Colonic mucosa (tissue), 4 donors: Measurements from ENCODE around the gene CYP11A1. TPM values are rescaled to one million over a fixed set of nuclear protein-coding genes. Genes with fewer than 3 reads are reported as not detected.
"Not testable (repeated sequence)": the region's sequence is repeated elsewhere in the genome, so short reads cannot be mapped to it uniquely, and the experiment has no call there.

Experiments used
- DNase-seq: peaks from one replicate; pipeline ENCODE4 v3.0.0-alpha.2; 2020
- H3K27ac ChIP-seq: fragments of 200-600 bp; one replicate; pipeline ENCODE4 v1.8.0; 2021
- H3K27me3 ChIP-seq: fragments of 200-600 bp; one replicate; pipeline ENCODE4 v1.8.0; 2021
- H3K36me3 ChIP-seq: fragments of 200-600 bp; one replicate; pipeline ENCODE4 v1.8.0; 2021
- H3K4me1 ChIP-seq: fragments of 200-600 bp; one replicate; pipeline ENCODE4 v1.8.0; 2021; ENCODE audit warnings: mild to moderate bottlenecking
- H3K4me3 ChIP-seq: fragments of 200-600 bp; one replicate; pipeline ENCODE4 v1.8.0; 2021
- H3K9ac ChIP-seq, 2 donors: one replicate each; pipeline ENCODE4 v1.7.0; 2013; ENCODE audit warnings: control low read depth in 2 of 2, low read depth in 2 of 2, low read length in 2 of 2
- H3K9me3 ChIP-seq: fragments of 200-600 bp; one replicate; pipeline ENCODE4 v1.8.0; 2021
- intact Hi-C: fragments of 100-400 bp; cut with DNase I; formaldehyde crosslinking; loops from one replicate; pipeline ENCODE4 v1.14.1; 2022
- total RNA-seq, 2 donors: library from RNA; stranded (reverse); fragmentation: NEBNext Ultra II Directional in 1 of 2; extraction: Animal tissue kit (Norgen Biotek cat#: 25700) in 1 of 2; gene quantifications; one replicate each; pipeline ENCODE4 v1.2.1, GENCODE V29; 2021
- TF ChIP-seq, protein P1 (sequence below): fragments of 200-600 bp; IDR thresholded peaks from one replicate; pipeline ENCODE4 v1.8.0; 2022; ENCODE audit warnings: antibody characterized with exemption, mild to moderate bottlenecking
- donor health status: healthy.
- donor health status: DM: no; HTN: no; CAD: no.
- donor health status: DM: no; HTN: no; CAD: no.

CYP11A1 gene
- total RNA-seq, 2 donors from 2014 or later = 1.3 TPM; not detected in 1

- no peaks in the 10 kb centered on the region for H3K4me1 ChIP-seq
- H3K27me3 ChIP-seq = peaks cover 25% of the 10 kb centered on the region
- TF ChIP-seq, protein P1, sequence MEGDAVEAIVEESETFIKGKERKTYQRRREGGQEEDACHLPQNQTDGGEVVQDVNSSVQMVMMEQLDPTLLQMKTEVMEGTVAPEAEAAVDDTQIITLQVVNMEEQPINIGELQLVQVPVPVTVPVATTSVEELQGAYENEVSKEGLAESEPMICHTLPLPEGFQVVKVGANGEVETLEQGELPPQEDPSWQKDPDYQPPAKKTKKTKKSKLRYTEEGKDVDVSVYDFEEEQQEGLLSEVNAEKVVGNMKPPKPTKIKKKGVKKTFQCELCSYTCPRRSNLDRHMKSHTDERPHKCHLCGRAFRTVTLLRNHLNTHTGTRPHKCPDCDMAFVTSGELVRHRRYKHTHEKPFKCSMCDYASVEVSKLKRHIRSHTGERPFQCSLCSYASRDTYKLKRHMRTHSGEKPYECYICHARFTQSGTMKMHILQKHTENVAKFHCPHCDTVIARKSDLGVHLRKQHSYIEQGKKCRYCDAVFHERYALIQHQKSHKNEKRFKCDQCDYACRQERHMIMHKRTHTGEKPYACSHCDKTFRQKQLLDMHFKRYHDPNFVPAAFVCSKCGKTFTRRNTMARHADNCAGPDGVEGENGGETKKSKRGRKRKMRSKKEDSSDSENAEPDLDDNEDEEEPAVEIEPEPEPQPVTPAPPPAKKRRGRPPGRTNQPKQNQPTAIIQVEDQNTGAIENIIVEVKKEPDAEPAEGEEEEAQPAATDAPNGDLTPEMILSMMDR = no peak
- H3K36me3 ChIP-seq = no peaks in the 10 kb centered on the region
- no peak for DNase-seq
- no peak overlapping the region for H3K4me3 ChIP-seq
- intact Hi-C loops = no loop called here
- H3K9me3 ChIP-seq = no peaks in the 10 kb centered on the region
- H3K9ac ChIP-seq = no peak overlapping the region
- H3K27ac ChIP-seq = no peak overlapping the region
These were observed 675 bp upstream of the CYP11A1 start for GRCh38 chr15:74368121-74368520.

DNA sequence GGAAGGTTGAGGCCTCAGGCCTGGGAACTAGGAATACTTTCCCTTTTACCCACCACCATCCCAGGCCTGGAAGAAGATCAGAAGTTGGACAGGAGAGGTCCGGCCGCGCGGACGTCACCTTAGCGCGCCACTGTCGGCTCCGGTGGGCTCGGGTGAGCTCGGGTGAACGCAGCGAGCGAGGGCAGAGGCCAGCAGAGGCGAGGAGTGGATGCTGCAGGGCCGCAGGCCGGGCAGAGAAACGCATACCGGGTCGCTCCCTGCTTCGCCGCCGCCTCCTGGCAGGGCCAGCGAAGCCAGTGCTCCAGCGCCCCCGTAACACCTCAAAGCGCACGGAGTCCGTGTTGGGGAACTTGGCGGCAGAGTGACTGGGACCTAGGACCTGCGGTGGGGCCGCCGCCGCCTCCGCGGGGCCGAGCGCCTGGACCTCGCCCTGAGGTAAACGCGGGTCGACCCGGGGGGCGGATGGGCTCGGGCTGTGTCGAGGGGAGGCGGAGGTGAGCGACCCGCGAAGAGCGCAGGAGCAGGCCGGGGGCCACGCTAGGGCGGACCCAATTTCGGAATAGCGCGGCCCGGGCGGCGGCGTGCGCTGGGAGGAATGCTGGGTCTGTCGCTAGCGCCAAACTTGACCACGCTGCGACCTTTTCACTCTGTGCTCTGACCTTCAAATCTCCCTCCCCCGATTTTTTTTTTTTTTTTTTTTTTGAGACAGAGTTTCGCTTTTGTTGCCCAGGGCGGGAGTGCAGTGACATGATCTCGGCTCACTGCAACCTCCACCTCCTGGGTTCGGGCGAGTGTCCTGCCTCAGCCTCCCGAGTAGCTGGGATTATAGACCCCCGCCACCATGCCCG, 1.6 kb downstream of the CYP11A1 start:
- no peaks in the 10 kb centered on the region for H3K9me3 ChIP-seq
- TF ChIP-seq, protein P1 = no peak
- H3K9ac ChIP-seq = peak overlapping the region; percentile 28 to 72
- H3K27ac ChIP-seq = no peak overlapping the region
- H3K4me3 ChIP-seq = peak overlapping the region; percentile 43
- H3K27me3 ChIP-seq = peaks cover 25% of the 10 kb centered on the region
- no peaks in the 10 kb centered on the region for H3K36me3 ChIP-seq
- no peak for DNase-seq
- intact Hi-C loops = no loop called here
- no peaks in the 10 kb centered on the region for H3K4me1 ChIP-seq

DNA sequence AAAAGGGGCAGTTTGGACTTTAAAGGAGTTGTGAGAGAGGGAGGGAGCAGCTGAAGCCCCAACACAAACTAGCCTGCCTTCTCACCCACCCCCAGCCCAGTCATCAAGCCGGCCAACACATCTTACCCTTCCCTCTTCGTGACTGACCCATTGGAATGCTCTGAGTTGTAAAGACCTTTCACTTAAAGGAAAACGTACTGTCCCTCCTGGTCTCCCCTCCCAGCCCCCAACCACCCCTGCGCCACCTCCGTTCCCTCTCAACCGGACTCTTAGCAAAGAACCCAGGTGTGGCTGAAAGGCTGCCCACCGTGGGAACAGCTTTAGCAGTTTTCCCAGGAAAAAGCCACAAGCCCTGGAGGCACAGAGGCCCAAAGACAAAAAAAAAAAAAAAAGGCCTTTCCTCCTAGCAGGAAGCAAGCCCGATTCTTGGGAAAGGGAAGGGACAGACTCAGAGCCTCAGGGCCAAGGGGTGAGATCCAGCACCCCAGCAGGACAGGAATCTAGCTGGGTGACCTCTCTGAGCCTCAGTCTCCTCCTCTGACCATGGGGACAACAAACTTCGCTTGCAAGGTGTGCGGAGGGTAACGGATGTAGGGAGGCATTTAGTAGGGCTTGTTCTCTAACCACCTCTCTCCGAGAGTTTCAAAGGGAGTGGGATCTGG, 2.4 kb downstream of the CYP11A1 start:
- no peaks in the 10 kb centered on the region for H3K4me1 ChIP-seq
- no peak for DNase-seq
- peak overlapping the region in 1 of 2 donors; percentile 28 for H3K9ac ChIP-seq
- no peak overlapping the region for H3K4me3 ChIP-seq
- H3K27me3 ChIP-seq = peaks cover 25% of the 10 kb centered on the region
- H3K9me3 ChIP-seq = no peaks in the 10 kb centered on the region
- TF ChIP-seq, protein P1 = no peak
- no peak overlapping the region for H3K27ac ChIP-seq
- no peaks in the 10 kb centered on the region for H3K36me3 ChIP-seq
- intact Hi-C loops = no loop called here

DNA sequence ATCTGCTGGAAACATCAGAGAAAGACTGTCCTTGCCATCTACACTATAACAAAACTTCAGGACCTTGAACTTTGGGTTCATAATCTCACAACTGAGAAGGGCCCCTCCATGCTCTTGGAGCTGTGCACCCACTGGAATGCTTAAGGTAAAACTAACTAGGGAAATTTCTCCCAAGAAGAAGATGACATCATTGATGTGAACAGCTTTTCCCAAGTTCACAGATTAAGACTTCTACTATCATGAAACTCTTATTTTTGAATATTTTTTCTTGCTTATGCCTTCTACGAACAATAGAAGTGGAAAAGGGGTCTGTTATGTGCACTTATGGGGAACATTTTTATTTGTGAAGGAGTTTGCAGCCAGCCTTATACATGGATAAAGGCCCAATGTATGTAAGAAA, 5.0 kb downstream of the CYP11A1 start:
- no peak overlapping the region for H3K27ac ChIP-seq
- no peaks in the 10 kb centered on the region for H3K9me3 ChIP-seq
- H3K36me3 ChIP-seq = no peaks in the 10 kb centered on the region
- H3K4me3 ChIP-seq = no peak overlapping the region
- no peak overlapping the region for H3K9ac ChIP-seq
- no peak for DNase-seq
- TF ChIP-seq, protein P1 = no peak
- no peaks in the 10 kb centered on the region for H3K4me1 ChIP-seq
- H3K27me3 ChIP-seq = peaks cover 25% of the 10 kb centered on the region
- intact Hi-C loops = no loop called here

- H3K27ac ChIP-seq = not testable (repeated sequence)
These were observed 6.6 kb downstream of the CYP11A1 start for GRCh38 chr15:74360855-74361254.

GRCh38 chr15:74359376-74359775, 8.1 kb downstream of the CYP11A1 start:
- H3K4me3 ChIP-seq, intact Hi-C loops, H3K9me3 ChIP-seq, H3K4me1 ChIP-seq, H3K27ac ChIP-seq, H3K36me3 ChIP-seq, H3K9ac ChIP-seq, H3K27me3 ChIP-seq, DNase-seq: not testable (repeated sequence)

More at GRCh38 chr15:74360855-74361254, 6.6 kb downstream of the CYP11A1 start:
- H3K9ac ChIP-seq, H3K4me3 ChIP-seq, H3K36me3 ChIP-seq, H3K4me1 ChIP-seq, intact Hi-C loops, DNase-seq, H3K9me3 ChIP-seq: not testable (repeated sequence)
- peaks cover 12% of the 10 kb centered on the region for H3K27me3 ChIP-seq

- intact Hi-C loops, H3K4me3 ChIP-seq, H3K9ac ChIP-seq, H3K27ac ChIP-seq, H3K27me3 ChIP-seq, H3K9me3 ChIP-seq, DNase-seq, H3K4me1 ChIP-seq, H3K36me3 ChIP-seq: not testable (repeated sequence)
These were observed 9.9 kb downstream of the CYP11A1 start for GRCh38 chr15:74357514-74357913.

DNA sequence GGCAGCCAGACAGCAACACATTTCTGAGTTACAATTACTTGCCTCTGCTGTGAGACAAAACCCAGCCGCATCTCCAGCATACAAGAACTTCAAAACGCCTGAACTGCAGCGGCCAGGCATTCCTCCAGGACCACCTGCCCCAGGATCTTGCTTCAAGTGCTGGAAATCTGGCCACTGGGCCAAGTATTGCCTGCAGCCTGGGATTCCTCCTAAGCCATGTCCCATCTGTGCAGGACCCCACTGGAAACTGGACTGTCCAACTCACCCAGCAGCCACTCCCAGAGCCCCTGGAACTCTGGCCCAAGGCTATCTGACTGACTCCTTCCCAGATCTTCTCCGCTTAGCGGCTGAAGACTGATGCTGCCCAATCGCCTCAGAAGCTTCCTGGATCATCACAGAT, 11.4 kb downstream of the CYP11A1 start:
- intact Hi-C loops, H3K9ac ChIP-seq, H3K36me3 ChIP-seq, H3K4me3 ChIP-seq, H3K27me3 ChIP-seq, DNase-seq, H3K9me3 ChIP-seq, H3K27ac ChIP-seq, H3K4me1 ChIP-seq: not testable (repeated sequence)

GRCh38 chr15:74353992-74354391, 13.5 kb downstream of the CYP11A1 start:
- intact Hi-C loops, H3K9ac ChIP-seq, H3K4me1 ChIP-seq, H3K9me3 ChIP-seq, H3K4me3 ChIP-seq, H3K27me3 ChIP-seq, H3K27ac ChIP-seq, DNase-seq, H3K36me3 ChIP-seq: not testable (repeated sequence)
